Body of pancreas (tissue), 4 donors: ENCODE measurements around the gene NIPAL4. TPM values are rescaled to one million over a fixed set of nuclear protein-coding genes. Genes with fewer than 3 reads are reported as not detected.

Experiments
- ATAC-seq: fragments of 150-250 bp; one replicate; pipeline ENCODE4 v1.9.1; 2016
- DNase-seq, 4 donors: peaks; one replicate each; pipeline ENCODE4 v3.0.0-alpha.2; 2019
- H3K27ac ChIP-seq, 4 donors: fragments of 200-600 bp; sonication (generic); 1 replicate in 3 of 4; 2 replicates in 1 of 4; pipeline versions ENCODE4 v1.5.1 to v1.6.1; 2016 to 2019; ENCODE audit warnings: mild to moderate bottlenecking in 1 of 4, mixed read lengths in 1 of 4, moderate library complexity in 1 of 4
- H3K27me3 ChIP-seq, 2 donors: fragments of 200-600 bp; sonication (generic); one replicate each; pipeline ENCODE4 v1.6.0; 2016; ENCODE audit warnings: mild to moderate bottlenecking in 1 of 2
- H3K36me3 ChIP-seq, 2 donors: fragments of 200-600 bp; sonication (generic); replicated peaks in 1 of 2; 2 replicates each; pipeline ENCODE4 v1.5.1; 2016; ENCODE audit warnings: low read depth in 2 of 2; ENCODE audit not compliant: insufficient read depth in 1 of 2
- H3K4me1 ChIP-seq: fragments of 200-600 bp; sonication (generic); one replicate; pipeline ENCODE4 v1.6.0; 2016
- H3K4me3 ChIP-seq, 2 donors: fragments of 200-600 bp; sonication (generic); 1 replicate in 1 of 2; 2 replicates in 1 of 2; pipeline ENCODE4 v1.5.1; 2016 to 2019
- H3K9me3 ChIP-seq, 3 donors: fragments of 200-600 bp; sonication (generic); 1 replicate in 2 of 3; 2 replicates in 1 of 3; pipeline ENCODE4 v1.5.1; 2016
- POLR2A ChIP-seq, 3 donors: fragments of 450-650 bp; IDR thresholded peaks; one replicate each; pipeline ENCODE4 v1.6.1; 2016; ENCODE audit warnings: antibody characterized with exemption in 3 of 3, mild to moderate bottlenecking in 2 of 3
- WGBS, 2 donors: methylation state at CpG; one replicate each; pipeline ENCODE4 v1.1.5; 2017; 5-methylcytosine and 5-hydroxymethylcytosine counted together
- intact Hi-C: fragments of 100-400 bp; cut with DNase I; formaldehyde crosslinking; loops from one replicate; pipeline ENCODE4 v1.15.1; 2023
- total RNA-seq, 2 donors: library from RNA; depleted of rRNA; stranded (reverse); fragments of >200 nt; gene quantifications; one replicate each; pipeline ENCODE4 v1.1.0, GENCODE V29; 2016
- TF ChIP-seq, protein P1 (sequence below), 7 experiments: fragments of 450-650 bp in 4 of 7; fragments of 200-600 bp in 3 of 7; sonication (generic) in 3 of 7; IDR thresholded peaks; one replicate each; pipeline ENCODE4 v1.5.1; 2016 to 2019; ENCODE audit warnings: antibody characterized with exemption in 7 of 7

NIPAL4 gene
- total RNA-seq, 2 donors from 2014 or later, result not detected

GRCh38 chr5:157516006-157516405 lies 56.0 kb downstream of the NIPAL4 start:
- TF ChIP-seq, protein P1, sequence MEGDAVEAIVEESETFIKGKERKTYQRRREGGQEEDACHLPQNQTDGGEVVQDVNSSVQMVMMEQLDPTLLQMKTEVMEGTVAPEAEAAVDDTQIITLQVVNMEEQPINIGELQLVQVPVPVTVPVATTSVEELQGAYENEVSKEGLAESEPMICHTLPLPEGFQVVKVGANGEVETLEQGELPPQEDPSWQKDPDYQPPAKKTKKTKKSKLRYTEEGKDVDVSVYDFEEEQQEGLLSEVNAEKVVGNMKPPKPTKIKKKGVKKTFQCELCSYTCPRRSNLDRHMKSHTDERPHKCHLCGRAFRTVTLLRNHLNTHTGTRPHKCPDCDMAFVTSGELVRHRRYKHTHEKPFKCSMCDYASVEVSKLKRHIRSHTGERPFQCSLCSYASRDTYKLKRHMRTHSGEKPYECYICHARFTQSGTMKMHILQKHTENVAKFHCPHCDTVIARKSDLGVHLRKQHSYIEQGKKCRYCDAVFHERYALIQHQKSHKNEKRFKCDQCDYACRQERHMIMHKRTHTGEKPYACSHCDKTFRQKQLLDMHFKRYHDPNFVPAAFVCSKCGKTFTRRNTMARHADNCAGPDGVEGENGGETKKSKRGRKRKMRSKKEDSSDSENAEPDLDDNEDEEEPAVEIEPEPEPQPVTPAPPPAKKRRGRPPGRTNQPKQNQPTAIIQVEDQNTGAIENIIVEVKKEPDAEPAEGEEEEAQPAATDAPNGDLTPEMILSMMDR (IDR thresholded peaks at IDR 0.05), result no peak
- TF ChIP-seq POLR2A (IDR thresholded peaks at IDR 0.05), result no peak
- intact Hi-C loops, result no loop called here

DNA sequence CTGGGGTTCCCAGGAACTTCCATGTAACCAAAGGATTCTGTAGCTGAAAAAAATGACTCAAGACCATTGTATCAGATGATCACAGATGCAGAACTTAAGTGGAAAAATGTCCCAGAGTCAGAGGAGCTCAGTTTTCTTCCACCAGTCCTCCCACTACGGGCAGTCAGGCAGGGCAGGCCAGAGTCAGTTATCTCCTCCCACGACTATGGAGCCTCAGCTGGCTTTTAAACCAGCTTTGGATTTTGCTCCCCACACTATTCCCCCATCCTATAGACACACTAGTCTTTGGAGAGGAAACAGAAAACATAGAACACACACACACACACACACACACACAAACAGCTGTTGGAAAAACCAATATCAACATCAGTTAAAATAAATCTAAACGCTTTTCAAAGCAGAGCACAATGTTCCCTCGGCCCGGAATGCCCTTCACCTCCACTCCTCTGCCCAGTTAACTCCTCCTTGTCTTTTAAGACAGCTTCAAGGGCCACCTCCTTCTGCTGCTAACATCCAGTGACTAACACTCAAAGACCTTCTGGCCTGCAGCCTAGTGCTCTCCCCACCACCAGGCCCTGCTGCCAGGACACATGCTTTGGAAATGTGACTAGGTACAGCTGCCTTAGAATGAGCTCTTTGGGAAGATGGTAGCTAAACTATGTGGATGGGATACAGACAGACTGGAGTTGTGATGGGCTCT lies 56.8 kb downstream of the NIPAL4 start:
- intact Hi-C loops, result no loop called here

More at GRCh38 chr5:157516006-157516405, 56.0 kb downstream of the NIPAL4 start:
- peak overlapping the region in 1 of 4 donors; percentile 20 for H3K27ac ChIP-seq
- H3K27me3 ChIP-seq, result no peaks in the 10 kb centered on the region
- DNase-seq, result peak in 1 of 4 donors; percentile 18
- 68 to 91% methylated on average over 3 of the region's 3 CpGs for WGBS, 2 donors
- H3K4me3 ChIP-seq, result no peak overlapping the region
- H3K4me1 ChIP-seq, result peaks cover 15% of the 10 kb centered on the region
- H3K9me3 ChIP-seq, result no peaks in the 10 kb centered on the region
- no peak for ATAC-seq
- no peaks in the 10 kb centered on the region for H3K36me3 ChIP-seq

GRCh38 chr5:157518963-157519362 lies 59.0 kb downstream of the NIPAL4 start:
- no peak for TF ChIP-seq POLR2A (IDR thresholded peaks at IDR 0.05)
- TF ChIP-seq, protein P1 (IDR thresholded peaks at IDR 0.05), result no peak
- peaks cover 5% of the 10 kb centered on the region for H3K4me1 ChIP-seq
- H3K27me3 ChIP-seq, result no peaks in the 10 kb centered on the region
- WGBS, 2 donors, result 91 to 94% methylated on average over 6 of the region's 6 CpGs
- H3K4me3 ChIP-seq, result no peak overlapping the region
- H3K36me3 ChIP-seq, result no peaks in the 10 kb centered on the region
- H3K27ac ChIP-seq, result no peak overlapping the region
- H3K9me3 ChIP-seq, result no peaks in the 10 kb centered on the region
- DNase-seq (no peak), ATAC-seq (no peak)
- intact Hi-C loops, result no loop called here

More for the DNA sequence above, 56.8 kb downstream of the NIPAL4 start:
- Histone ChIP-seq H3K4me3 (no peak overlapping the region), H3K4me1 (peaks cover 15% of the 10 kb centered on the region), H3K9me3 (no peaks in the 10 kb centered on the region), H3K27me3 (no peaks in the 10 kb centered on the region), H3K27ac (peak overlapping the region in 1 of 4 donors; percentile 20), H3K36me3 (no peaks in the 10 kb centered on the region)
- DNase-seq (peak in 2 of 4 donors; percentile 29 to 65), ATAC-seq (peak; percentile 26)
- TF ChIP-seq, protein P1 (IDR thresholded peaks at IDR 0.05), result no peak
- TF ChIP-seq POLR2A (IDR thresholded peaks at IDR 0.05), result no peak
- WGBS, 2 donors, result 35 to 51% methylated on average over 5 of the region's 5 CpGs

DNA sequence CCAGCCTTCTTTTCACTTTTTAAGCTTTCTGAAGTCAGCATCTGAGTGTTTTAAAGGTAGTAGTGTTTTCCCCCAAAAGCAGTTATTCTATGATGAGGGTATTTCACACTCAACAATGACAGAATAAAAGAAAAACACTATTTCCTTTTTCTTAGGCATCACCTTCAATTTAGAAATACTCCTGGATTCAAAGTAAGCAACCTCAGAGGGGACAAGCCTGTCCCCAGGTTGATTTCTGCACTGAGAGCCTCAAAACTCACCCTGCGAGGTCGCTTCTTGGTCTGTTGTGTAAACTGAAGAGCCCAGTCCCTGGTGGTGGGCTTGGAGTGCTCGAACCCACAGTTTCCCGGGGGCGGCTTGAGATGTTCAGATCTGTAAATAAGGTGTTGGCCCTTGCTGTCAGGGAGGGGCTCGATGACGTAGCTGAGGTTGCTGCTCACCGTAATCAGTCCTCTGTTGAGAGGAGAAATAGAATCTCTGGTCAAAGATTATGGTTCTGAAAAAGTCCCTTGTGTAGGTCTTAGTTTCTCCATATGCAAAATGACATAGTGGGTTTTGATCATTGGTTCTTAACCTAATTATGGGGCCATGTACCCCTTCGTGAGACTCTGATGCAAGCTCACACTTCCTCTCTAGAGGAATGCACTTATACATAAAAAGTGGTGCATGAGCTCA lies 59.7 kb downstream of the NIPAL4 start:
- intact Hi-C loops, result no loop called here
- no peaks in the 10 kb centered on the region for H3K27me3 ChIP-seq
- WGBS, 2 donors, result 84 to 97% methylated on average over 9 of the region's 9 CpGs
- no peak for TF ChIP-seq POLR2A (IDR thresholded peaks at IDR 0.05)
- TF ChIP-seq, protein P1 (IDR thresholded peaks at IDR 0.05), result no peak
- ATAC-seq, result no peak
- H3K4me3 ChIP-seq, result no peak overlapping the region
- no peak overlapping the region for H3K27ac ChIP-seq
- no peaks in the 10 kb centered on the region for H3K36me3 ChIP-seq
- peaks cover 5% of the 10 kb centered on the region for H3K4me1 ChIP-seq
- no peak for DNase-seq
- H3K9me3 ChIP-seq, result no peaks in the 10 kb centered on the region
